Activated CD8-positive, alpha-beta memory T cell treated with anti-CD3 and anti-CD28 coated beads for 24 hours (primary cell): ENCODE measurements around the gene NCAM2.
"Not testable (repeated sequence)": the region's sequence is repeated elsewhere in the genome, so short reads cannot be mapped to it uniquely, and the experiment has no call there.

Source experiments
- DNase-seq: peaks from one replicate; pipeline ENCODE4 v3.0.0-alpha.2; 2020

NCAM2 gene

DNA sequence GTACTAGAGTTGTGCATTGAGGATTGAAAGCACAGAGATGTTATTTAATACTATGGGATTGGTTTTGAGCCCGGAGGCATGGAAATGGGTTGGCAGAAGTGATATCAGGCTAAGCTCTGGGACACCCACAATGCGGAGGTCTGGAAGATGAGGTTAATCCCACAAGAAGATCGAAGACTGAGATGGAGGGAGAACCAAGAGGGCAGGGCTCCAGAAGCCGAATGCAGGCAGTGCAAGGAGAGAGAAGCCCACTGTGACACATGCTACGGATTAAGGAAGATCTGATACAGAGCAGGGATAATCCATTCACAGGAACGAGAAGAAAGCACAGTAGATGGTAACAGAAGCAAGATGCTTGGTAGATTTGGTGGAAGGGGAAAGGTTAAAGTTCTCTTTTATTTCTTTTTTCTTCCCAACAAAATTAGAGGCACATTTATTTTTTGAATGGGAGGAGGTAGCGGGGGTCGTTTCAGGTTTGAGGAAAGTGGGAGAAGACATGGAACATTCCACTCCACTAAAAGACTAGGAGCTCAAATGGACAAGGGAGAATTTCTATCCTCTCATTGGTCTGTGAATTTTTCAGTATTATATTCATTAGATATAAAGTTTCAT, 113.2 kb downstream of the NCAM2 start:
- DNase-seq = no peak

DNA sequence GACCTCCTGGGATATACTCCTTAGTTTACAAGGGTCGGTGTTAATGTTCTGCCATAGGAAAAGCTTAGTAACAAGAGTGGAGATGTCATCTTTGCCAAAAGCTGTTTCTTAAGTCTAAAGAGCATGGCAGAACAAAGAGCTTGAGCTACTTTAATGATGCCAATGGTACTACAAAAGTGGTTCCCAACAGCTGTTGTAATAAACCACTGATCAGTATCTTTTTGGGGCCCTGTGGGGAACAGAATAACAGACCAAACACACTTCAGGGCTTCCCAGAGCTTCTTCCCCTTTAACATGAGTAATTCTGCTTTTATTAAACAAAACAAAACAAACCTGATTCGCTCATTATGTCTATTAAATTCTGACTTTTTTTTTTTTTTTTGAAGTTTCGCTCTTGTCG, 116.3 kb downstream of the NCAM2 start:
- DNase-seq = no peak

DNA sequence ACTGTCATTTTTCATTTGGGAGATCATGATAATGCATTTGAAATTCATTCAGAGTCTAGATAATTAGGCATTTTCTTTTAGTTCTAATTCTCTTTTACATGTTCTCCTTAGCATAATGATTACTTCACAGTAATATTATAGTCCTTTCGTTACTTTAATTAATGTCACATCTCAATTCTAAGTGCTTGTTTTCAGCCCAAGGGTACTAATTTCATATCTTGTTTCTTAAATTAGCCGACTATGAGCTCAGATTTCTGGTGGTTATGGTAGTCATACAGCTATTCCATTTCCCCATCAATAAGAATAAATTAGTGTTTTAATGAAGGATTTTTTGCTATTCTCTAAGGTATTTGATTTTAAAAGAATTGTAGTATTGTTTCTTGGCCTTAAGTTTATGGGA, 120.9 kb downstream of the NCAM2 start:
- no peak for DNase-seq

DNA sequence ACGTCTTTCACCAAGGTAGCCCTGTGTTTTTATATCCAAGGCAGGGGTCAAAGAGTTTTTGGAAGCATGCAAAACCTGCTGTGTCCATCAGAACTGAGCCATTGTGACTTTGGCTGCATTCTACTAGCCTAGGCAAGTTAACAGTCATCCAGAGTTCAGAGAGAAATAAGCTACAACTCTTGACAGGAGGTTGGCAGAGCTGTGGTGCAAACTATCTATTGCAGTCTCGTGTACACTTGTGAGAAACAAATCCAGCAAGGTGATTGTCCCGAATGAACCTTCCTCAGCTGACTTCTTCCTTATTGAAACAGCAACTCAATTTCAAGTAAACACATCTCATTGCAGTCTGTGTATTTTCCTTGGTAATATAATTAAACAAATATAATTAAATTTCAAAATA, 124.5 kb downstream of the NCAM2 start:
- DNase-seq = no peak

DNA sequence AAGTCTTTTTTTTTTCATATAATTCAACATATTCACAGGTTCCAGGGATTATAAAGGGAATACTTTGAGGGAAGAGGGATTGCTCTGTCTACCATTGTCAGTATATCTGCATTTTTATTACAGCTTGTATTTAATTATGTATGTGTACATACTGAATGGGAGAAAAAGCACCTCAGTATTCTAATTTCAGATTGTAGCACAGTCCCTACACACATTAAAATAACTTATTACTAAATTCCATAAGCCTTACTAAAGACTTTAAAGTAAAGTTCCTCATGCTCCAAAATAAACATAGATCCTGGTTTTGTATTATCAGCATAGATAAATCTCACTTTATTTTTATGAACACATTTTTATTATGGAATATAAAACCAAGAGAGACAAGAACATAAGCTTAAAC, 134.2 kb downstream of the NCAM2 start:
- DNase-seq = no peak

DNA sequence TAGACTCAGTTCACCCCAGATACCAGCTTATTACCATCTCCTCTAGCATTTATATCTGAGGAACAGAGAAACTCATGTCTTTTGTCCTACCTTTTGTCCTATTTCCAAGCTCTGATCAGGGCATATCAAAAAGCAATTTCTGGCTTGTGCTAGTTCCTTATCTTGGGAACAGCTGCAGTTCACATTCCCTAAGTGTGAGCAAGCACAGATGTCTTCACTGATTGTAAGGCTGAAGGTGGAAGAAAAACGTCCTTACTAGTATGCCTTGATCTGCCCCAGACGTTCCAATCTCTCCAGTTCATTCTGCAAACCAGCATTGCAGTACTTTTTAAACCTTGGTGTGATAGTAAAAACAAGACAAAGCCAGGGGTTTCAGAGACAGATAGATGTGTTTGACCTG, 139.8 kb downstream of the NCAM2 start:
- DNase-seq = no peak

DNA sequence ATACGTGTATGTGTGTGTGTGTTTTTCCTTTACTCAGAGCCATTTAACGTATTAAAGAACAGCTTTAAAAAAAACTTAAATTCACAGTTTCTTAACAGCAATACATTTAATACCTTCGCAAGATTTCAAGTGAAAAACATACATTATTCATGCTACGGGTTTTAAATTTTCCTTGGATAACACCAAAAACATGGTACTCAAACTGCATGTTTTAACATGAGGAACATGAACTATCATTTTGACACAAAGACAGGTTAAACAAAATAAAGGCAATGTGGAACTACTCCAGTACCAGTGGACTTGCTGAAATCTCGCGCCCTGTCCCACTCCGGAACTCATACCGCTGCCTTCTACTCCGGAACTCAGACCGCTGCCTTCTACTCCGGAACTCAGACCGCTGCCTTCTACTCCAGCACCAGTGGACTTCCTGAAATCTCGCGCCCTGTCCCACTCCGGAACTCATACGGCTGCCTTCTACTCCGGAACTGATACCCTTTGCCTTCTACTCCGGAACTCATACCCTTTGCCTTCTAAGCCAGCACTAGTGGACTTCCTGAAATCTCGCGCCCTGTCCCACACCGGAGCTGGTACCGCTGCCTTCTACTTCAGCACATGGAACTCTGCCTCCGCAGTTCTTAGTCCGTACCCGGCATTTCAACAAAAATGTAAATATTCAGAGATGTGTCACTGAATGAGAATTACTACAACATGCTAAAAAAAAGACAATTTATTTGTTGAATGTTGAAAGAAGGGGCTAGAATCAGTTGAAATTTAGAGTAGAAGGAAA, 148.6 kb downstream of the NCAM2 start:
- DNase-seq = no peak

DNA sequence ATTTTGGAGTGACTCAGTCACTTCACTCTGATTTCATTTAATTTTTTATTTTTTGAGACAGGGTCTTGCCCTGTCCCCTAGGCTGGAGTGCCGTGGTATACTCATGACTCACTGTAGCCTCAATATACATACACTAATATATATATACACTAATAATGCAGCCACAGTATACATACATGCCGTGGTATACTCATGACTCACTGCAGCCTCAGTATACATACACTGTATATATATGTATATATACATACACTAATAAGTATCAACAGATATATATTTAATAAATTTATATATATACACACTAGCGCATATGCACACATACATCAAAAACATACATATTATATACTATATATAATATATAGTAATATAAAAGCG, 149.2 kb downstream of the NCAM2 start:
- DNase-seq = no peak

DNA sequence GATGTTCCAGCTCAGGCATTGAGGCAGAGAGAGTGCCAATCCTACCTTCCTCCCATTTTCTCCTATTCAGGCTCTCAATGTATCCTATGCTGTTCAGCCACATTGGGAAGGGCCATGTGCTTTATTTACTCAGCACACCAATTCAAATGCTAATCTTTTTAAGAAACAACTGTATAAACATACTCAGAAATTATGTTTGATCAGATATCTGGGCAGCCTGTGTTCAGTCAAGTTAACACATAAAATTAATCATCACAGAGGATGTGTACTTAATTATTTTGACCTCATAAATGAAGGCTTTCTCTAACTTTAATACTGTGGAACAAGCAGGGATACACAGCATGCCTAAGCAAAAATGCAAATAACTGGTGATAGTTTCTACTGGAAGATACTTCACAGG, 149.8 kb downstream of the NCAM2 start:
- DNase-seq = no peak

DNA sequence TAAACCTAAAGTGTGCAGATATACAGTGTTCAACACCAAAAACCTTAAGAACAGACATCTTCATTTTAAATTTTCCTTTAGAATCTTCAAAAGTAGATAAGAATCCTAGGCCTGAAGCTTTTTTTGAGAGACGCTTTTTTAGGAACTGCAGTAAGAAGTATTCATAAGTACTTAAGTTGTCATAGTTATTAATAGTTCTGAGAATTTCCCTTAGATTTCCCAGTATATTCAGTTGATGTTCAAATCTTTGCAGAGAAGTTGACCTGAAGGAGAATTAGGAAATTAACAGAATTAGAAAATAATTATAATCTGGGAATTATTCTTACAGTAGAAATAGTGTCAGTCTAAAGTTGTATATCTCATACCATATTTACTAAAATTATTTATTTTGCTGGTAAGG, 150.3 kb downstream of the NCAM2 start:
- no peak for DNase-seq

DNA sequence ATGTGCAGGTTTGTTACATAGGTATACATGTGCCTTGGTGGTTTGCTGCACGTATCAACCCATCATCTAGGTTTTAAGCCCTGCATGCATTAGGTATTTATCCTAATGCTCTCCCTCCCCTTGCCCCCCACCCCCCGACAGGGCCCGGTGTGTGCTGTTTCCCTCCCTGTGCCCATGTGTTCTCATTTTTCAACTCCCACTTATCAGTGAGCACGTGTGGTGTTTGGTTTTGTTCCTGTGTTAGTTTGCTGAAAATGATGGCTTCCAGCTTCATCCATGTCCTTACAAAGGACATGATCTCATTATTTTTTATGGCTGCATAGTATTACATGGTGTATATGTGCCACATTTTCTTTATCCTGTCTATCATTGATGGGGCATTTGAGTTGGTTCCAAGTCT, 151.2 kb downstream of the NCAM2 start:
- DNase-seq = not testable (repeated sequence)

DNA sequence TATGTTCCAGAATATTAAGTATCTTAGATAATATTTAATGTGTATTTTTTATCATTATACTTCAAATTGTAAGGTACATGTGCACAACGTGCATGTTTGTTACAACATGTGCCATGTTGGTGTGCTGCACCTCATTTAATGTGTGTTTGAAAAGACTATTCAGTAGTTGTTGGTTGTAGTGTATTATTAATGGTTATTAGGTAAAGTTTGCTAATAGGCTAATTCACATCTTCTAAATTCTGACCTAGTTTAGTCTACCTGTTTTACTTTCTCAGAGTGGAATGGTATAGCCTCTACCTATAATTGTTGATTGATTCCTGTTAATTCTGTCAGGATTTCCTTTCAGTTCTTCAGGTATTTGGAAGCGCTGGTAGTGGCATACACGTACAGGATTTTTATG, 153.0 kb downstream of the NCAM2 start:
- DNase-seq = no peak

DNA sequence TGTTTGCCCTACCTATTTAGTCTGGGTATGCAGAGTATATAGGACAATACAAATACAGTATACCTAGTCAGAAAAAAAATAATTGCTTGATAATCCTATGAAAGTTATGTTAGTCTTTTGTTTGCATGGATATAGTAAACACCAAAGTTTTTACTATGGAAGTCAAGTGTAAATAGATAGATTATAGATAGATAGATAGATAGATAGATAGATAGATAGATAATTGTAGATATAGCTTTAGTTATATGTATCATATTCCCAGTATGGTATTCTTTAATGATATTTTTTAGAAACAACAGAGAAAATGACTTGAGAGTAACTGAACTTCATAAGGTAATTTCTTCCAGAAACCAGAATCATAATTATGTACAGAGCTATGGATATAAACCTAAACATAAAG, 158.2 kb downstream of the NCAM2 start:
- no peak for DNase-seq

DNA sequence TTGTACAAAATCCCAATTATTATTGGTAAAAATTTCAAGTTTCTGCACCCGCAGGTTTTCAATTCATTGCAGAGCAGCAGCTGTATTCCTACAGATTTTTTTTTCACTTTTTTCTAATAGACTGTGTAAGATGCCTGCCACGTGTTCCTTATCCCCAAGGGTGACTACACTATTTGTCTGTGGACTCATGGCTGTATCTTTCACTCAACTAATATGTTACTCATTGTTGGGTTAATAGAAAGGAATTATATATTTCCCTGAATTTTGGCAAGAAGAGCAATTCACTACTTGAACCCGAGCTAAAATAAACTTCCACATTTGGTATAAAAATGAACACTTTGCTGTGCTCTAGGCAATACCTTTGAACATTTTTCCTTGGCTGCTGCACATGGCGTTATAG, 158.7 kb downstream of the NCAM2 start:
- DNase-seq = no peak

DNA sequence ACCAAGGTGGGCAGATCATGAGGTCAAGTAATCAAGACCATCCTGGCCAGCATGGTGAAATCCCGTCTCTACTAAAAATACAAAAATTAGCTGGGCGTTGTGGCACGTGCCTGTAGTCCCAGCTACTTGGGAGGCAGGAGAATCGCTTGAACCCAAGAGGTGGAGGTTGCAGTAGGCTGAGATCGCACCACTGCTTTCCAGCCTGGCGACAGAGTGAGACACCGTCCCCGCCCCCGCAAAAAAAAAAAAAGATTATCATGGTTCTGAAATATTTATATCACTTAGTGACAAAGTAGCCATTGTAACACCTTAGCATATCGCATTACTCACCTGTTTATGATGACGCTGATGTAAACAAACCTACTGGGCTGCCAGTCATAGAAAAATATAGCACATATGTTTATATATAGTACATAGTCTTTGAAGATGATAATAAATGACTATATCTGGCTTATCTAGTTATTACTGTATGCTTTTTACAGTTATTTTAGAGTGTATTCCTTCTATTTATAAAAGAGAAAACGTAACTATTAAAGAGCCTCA, 160.2 kb downstream of the NCAM2 start:
- no peak for DNase-seq

DNA sequence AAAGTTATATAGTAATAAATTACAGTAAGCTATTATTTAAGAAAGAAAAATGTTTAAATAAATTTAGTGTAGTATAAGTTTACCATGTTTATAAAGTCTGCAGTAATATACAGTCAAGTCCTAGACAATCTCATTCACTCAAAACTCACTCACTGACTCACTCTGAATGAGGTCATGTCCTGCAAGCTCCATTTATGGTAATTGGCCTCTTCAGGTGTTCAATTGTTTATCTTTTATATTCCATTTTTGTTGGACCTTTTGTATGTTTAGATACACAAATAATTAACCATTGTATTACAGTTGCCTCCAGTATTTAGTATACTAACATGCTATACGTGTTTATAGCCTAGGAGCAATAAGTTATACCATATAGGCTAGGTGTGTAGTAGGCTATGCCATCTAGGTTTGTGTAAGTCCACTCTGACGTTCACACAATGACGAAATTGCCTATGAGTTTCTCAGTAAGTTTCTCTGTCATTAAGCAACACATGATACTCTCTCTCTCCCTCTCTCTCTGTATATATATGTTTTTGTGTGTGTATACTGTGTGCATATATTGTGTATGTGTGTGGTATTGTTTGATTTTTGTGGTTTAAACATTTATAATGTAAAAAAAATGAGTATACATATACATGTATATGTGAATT, 161.2 kb downstream of the NCAM2 start:
- DNase-seq = no peak

DNA sequence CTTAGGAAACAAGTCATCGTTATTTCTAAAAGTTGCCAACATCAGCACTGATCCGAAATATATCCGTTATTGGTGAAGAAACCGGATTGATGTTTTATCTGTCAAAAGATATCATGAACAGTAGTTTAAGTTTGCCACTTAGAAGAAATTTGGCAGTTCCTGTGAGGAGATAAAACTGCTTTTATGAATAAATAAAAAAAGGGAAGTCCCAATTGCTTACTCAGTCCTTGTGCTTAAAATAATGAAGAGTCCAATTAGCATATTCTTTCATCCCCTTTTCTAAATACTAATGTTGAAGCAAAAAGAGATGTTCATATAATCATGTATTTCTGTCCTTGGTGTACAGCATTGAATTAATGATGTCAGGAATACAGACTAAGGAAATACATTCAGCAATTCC, 164.6 kb downstream of the NCAM2 start:
- DNase-seq = no peak

DNA sequence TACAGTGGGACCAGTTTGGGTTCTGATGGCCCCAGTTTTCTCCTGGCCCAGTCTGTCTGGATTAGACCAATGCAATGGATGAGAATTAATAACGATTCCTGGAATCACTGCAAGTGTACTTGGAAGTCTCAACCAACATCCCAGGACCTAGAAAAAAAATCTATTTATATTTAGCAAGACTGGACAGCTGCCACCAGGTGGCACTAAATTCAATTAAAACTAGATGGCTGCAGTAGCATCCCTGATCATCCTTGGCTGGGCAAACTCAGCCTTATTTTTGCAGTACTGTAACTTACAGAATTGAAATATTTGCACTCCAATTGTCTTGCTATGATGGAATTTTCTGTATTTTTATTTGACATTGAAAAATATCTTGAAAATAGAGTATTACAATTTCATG, 165.7 kb downstream of the NCAM2 start:
- peak; percentile 57 for DNase-seq

DNA sequence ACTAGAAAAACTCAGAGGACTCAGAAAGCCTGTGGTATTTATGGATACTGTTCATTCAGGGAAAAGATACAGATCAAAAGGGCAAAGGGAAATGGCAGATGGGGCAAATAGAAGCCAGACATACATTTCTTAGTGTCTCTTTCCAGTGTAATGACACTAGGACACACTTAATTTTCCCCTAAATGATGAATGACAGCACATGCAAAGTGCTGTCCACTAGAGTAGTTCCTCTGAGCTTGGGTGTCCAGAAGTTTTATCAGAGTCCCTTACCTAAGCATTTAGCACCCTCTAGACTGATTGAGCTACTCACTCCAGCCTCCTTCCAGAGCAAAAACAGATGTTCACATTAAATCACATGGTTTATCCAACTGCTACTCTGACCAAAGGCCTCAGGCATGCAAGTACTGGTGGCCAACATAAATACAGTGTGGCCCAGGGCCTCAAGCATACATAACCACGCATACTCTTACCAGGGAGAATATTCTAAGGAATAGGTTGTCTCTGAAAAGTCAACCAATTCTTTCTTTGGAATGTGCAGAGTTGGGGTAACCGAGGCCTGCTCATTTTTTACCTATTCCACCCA, 166.9 kb downstream of the NCAM2 start:
- no peak for DNase-seq

DNA sequence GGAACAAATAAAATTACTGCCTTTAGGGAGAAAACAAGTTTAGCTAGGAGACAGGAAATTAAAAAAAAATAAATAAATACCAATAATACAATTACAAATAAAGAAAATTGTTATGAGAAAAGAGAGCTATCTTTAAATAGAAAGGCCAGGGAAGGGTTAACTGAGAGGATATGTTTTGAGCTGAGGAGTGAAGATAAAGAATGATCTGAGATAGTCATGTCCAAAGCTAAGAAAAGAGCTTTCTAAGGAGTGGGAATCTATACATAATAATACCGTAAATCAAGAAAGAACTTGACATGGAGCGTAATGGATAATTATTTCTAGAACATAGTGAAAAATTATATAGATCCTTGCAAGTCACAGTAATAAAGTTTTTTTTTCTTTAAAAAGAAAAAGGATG, 176.5 kb downstream of the NCAM2 start:
- DNase-seq = no peak

DNA sequence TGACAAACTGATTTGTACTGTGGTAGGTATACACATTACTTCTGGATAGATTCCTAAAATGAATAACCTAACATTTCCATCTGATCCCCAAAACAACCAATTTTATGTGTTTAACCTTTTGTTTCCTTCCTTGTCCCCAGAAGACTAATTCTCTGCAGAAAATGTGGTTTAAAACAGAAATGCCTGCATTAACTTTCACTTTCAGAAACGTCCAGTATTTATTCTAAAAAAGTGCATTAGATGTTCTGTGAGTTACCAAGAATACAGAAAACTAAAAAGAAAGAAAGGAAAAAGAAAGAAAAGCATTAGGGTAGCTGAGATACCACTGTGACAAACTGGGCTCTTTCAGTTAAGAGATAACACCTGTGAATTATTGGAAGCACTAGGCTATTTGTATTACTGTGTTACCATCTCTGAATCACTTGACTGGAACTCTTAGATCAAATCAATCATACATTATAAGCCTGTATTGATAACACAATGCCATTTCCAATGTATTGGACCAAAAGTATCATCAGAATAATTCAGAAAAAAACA, 177.7 kb downstream of the NCAM2 start:
- no peak for DNase-seq

DNA sequence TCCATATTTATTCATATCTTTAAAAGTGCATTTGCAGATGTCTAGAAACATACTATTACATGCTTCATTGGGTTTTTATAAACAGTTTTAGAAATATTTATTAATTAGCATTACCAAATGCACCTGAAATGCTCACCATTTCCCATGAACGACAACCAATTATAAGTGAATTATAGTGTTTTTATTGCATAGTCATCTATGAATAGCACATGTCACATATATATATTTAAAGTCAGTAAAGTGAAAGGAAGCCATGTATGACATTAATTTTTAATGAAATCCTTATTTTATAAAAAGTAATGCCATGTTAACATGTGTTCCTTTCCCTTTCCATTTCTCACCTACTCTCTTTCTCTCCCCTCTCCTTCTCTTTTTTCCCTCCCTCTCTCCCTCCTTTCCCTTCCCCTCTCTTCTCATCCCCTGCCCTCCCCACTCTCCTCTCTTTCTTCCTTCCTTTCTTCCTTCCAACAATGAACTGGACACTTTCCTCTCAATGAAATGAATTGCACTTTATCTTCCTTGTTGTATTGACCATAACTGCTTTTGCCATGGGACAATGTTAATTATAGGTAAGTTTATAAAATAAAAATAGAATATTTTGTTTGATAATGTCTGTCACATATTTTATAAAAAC, 179.3 kb downstream of the NCAM2 start:
- DNase-seq = no peak
